Common myeloid progenitor, CD34-positive (primary cell): Measurements from ENCODE around the gene DOCK4.

ENCODE experiments used
- CTCF ChIA-PET: fragments of 350-600 bp; sonication (Branson Sonifier 250); formaldehyde crosslinking; loops from one replicate; lab custom pipeline; 2021; ENCODE audit warnings: antibody characterized with exemption; lab: Charles Lee
- POLR2A ChIA-PET: fragments of 350-600 bp; sonication (Branson Sonifier 250); formaldehyde crosslinking; loops from one replicate; lab custom pipeline; 2021; ENCODE audit warnings: antibody characterized with exemption; lab: Charles Lee
- DNase-seq, 3 donors: peaks; one replicate each; pipeline versions ENCODE4 v3.0.0 to v3.0.0-alpha.2; 2013
- H3K27ac ChIP-seq, 2 experiments: 1 replicate in 1 of 2; 2 replicates in 1 of 2; pipeline ENCODE4 v1.7.0; 2013; ENCODE audit warnings: inconsistent platforms in 2 of 2, low read length in 2 of 2, mild to moderate bottlenecking in 2 of 2, low read depth in 1 of 2, moderate library complexity in 1 of 2; ENCODE audit not compliant: severe bottlenecking in 2 of 2, insufficient read depth in 1 of 2, poor library complexity in 1 of 2
- H3K27me3 ChIP-seq, 5 experiments: replicated peaks in 2 of 5; 1 replicate in 3 of 5; 2 replicates in 2 of 5; pipeline versions ENCODE4 v1.6.1 to v1.7.0; 2013; ENCODE audit warnings: low read length in 4 of 5, mild to moderate bottlenecking in 2 of 5, moderate library complexity in 2 of 5, inconsistent platforms in 1 of 5; ENCODE audit not compliant: insufficient read depth in 5 of 5, control insufficient read depth in 4 of 5
- H3K36me3 ChIP-seq, 4 experiments: 1 replicate in 2 of 4; 2 replicates in 2 of 4; pipeline versions ENCODE4 v1.6.1 to v1.7.0; 2013; ENCODE audit warnings: low read length in 3 of 4, control low read depth in 1 of 4, mild to moderate bottlenecking in 1 of 4; ENCODE audit not compliant: control insufficient read depth in 4 of 4, insufficient read depth in 4 of 4
- H3K4me1 ChIP-seq, 4 experiments: 1 replicate in 3 of 4; 2 replicates in 1 of 4; pipeline versions ENCODE4 v1.6.1 to v1.7.1; 2013; ENCODE audit warnings: low read length in 3 of 4, mild to moderate bottlenecking in 3 of 4, control low read depth in 1 of 4, inconsistent platforms in 1 of 4, moderate library complexity in 1 of 4; ENCODE audit not compliant: control insufficient read depth in 4 of 4, insufficient read depth in 4 of 4; ENCODE audit errors: control extremely low read depth in 1 of 4
- H3K4me3 ChIP-seq, 7 experiments: 1 replicate in 4 of 7; 2 replicates in 3 of 7; pipeline versions ENCODE4 v1.5.1 to v1.7.0; 2013; ENCODE audit warnings: mild to moderate bottlenecking in 7 of 7, low read length in 6 of 7, moderate library complexity in 6 of 7, inconsistent platforms in 2 of 7, low read depth in 2 of 7, control low read depth in 1 of 7; ENCODE audit not compliant: insufficient read depth in 4 of 7, control insufficient read depth in 1 of 7; ENCODE audit errors: extremely low read depth in 1 of 7
- H3K9me3 ChIP-seq, 5 experiments: 1 replicate in 4 of 5; 2 replicates in 1 of 5; pipeline versions ENCODE4 v1.6.1 to v1.7.1; 2013; ENCODE audit warnings: low read length in 4 of 5, mild to moderate bottlenecking in 2 of 5, inconsistent platforms in 1 of 5, low read depth in 1 of 5, moderate library complexity in 1 of 5; ENCODE audit not compliant: control insufficient read depth in 4 of 5, insufficient read depth in 2 of 5; ENCODE audit errors: control extremely low read depth in 1 of 5
- WGBS: methylation state at CpG from one replicate; pipeline ENCODE4 v1.1.5; 2013; ENCODE audit not compliant: insufficient coverage; 5-methylcytosine and 5-hydroxymethylcytosine counted together

Gene DOCK4

GRCh38 chr7:112012242-112012641 is 194.0 kb downstream of the DOCK4 start:
- 100% methylated on average over 2 of the region's 5 CpGs for WGBS
- H3K36me3 ChIP-seq = no peaks in the 10 kb centered on the region
- no peak overlapping the region for H3K27ac ChIP-seq
- ChIA-PET POLR2A (interaction anchor here (0.6 kb wide), 1 partner anchor 70 kb away, joined by 3 read pairs; no protein-coding TSS in a partner anchor), CTCF (no interaction called here)
- DNase-seq = no peak
- H3K4me1 ChIP-seq = peaks cover 0 to 3% (median 0%) of the 10 kb centered on the region in 4 experiments
- H3K4me3 ChIP-seq = no peak overlapping the region
- no peaks in the 10 kb centered on the region for H3K9me3 ChIP-seq
- no peaks in the 10 kb centered on the region for H3K27me3 ChIP-seq

- Histone ChIP-seq H3K9me3 (no peaks in the 10 kb centered on the region), H3K4me3 (no peak overlapping the region), H3K4me1 (peaks cover 0 to 3% (median 0%) of the 10 kb centered on the region in 4 experiments), H3K27ac (no peak overlapping the region), H3K36me3 (no peaks in the 10 kb centered on the region), H3K27me3 (no peaks in the 10 kb centered on the region)
- 46% methylated on average over 4 of the region's 4 CpGs for WGBS
- peak in 2 of 3 donors; percentile 4 to 14 for DNase-seq
- POLR2A ChIA-PET = no interaction called here
- CTCF ChIA-PET = no interaction called here
These were observed 195.2 kb downstream of the DOCK4 start for GRCh38 chr7:112010994-112011393.

GRCh38 chr7:112010109-112010508 is 196.1 kb downstream of the DOCK4 start:
- ChIA-PET POLR2A (no interaction called here), CTCF (no interaction called here)
- no peaks in the 10 kb centered on the region for H3K9me3 ChIP-seq
- no peak overlapping the region for H3K27ac ChIP-seq
- WGBS = 100% methylated on average over 2 of the region's 2 CpGs
- peaks cover 0 to 3% (median 0%) of the 10 kb centered on the region in 4 experiments for H3K4me1 ChIP-seq
- no peaks in the 10 kb centered on the region for H3K27me3 ChIP-seq
- H3K36me3 ChIP-seq = no peaks in the 10 kb centered on the region
- no peak for DNase-seq
- no peak overlapping the region for H3K4me3 ChIP-seq

- POLR2A ChIA-PET = interaction anchor here (0.6 kb wide), 1 partner anchor 620 kb away, joined by 3 read pairs; no protein-coding TSS in a partner anchor
- peaks cover 0 to 3% (median 0%) of the 10 kb centered on the region in 4 experiments for H3K4me1 ChIP-seq
- no peaks in the 10 kb centered on the region for H3K36me3 ChIP-seq
- H3K27ac ChIP-seq = no peak overlapping the region
- CTCF ChIA-PET = no interaction called here
- H3K4me3 ChIP-seq = no peak overlapping the region
- DNase-seq = peak in 2 of 3 donors; percentile 8 to 10
- H3K9me3 ChIP-seq = no peaks in the 10 kb centered on the region
- no peaks in the 10 kb centered on the region for H3K27me3 ChIP-seq
These were observed 197.1 kb downstream of the DOCK4 start for GRCh38 chr7:112009081-112009480.

- no peaks in the 10 kb centered on the region for H3K9me3 ChIP-seq
- peaks cover 0 to 3% (median 0%) of the 10 kb centered on the region in 4 experiments for H3K4me1 ChIP-seq
- WGBS = 97% methylated on average over 3 of the region's 4 CpGs
- no peak for DNase-seq
- no peak overlapping the region for H3K4me3 ChIP-seq
- H3K36me3 ChIP-seq = no peaks in the 10 kb centered on the region
- no peaks in the 10 kb centered on the region for H3K27me3 ChIP-seq
- CTCF ChIA-PET = interaction anchor here (1.1 kb wide), 1 partner anchor 35 kb away, joined by 4 read pairs; no protein-coding TSS in a partner anchor
- POLR2A ChIA-PET = no interaction called here
- no peak overlapping the region for H3K27ac ChIP-seq
These were observed 199.0 kb downstream of the DOCK4 start for GRCh38 chr7:112007185-112007584.

- no peak overlapping the region for H3K4me3 ChIP-seq
- CTCF ChIA-PET = interaction anchor here (0.9 to 1.1 kb wide), 2 partner anchors 9 to 36 kb away, joined by 3 to 4 read pairs; no protein-coding TSS in a partner anchor
- no peaks in the 10 kb centered on the region for H3K36me3 ChIP-seq
- H3K9me3 ChIP-seq = no peaks in the 10 kb centered on the region
- H3K4me1 ChIP-seq = peaks cover 0 to 3% (median 0%) of the 10 kb centered on the region in 4 experiments
- POLR2A ChIA-PET = no interaction called here
- H3K27ac ChIP-seq = no peak overlapping the region
- H3K27me3 ChIP-seq = no peaks in the 10 kb centered on the region
- no CpG with 5 or more reads among the region's 2 CpGs for WGBS
- DNase-seq = no peak
These were observed 200.1 kb downstream of the DOCK4 start for GRCh38 chr7:112006071-112006470.

- H3K9me3 ChIP-seq = no peaks in the 10 kb centered on the region
- no peak overlapping the region for H3K4me3 ChIP-seq
- H3K36me3 ChIP-seq = no peaks in the 10 kb centered on the region
- no peak overlapping the region for H3K27ac ChIP-seq
- 100% methylated on average over 1 of the region's 1 CpG for WGBS
- H3K27me3 ChIP-seq = no peaks in the 10 kb centered on the region
- no peaks in the 10 kb centered on the region for H3K4me1 ChIP-seq
- DNase-seq = no peak
- ChIA-PET CTCF (no interaction called here), POLR2A (no interaction called here)
These were observed 200.9 kb downstream of the DOCK4 start for GRCh38 chr7:112005205-112005775.
